Rectal smooth muscle tissue (tissue), 1 donor: ENCODE results near the gene GAL.

ENCODE experiments used
- H3K27ac ChIP-seq: one replicate; pipeline ENCODE4 v1.7.0; 2013; ENCODE audit warnings: low read depth, low read length, inconsistent platforms
- H3K27me3 ChIP-seq: one replicate; pipeline ENCODE4 v1.7.0; 2013; ENCODE audit warnings: low read length; ENCODE audit not compliant: control insufficient read depth, insufficient read depth
- H3K36me3 ChIP-seq: one replicate; pipeline ENCODE4 v1.7.0; 2013; ENCODE audit warnings: low read length; ENCODE audit not compliant: control insufficient read depth, insufficient read depth
- H3K4me1 ChIP-seq: one replicate; pipeline ENCODE4 v1.7.0; 2013; ENCODE audit warnings: low read length; ENCODE audit not compliant: control insufficient read depth, insufficient read depth
- H3K4me3 ChIP-seq: one replicate; pipeline ENCODE4 v1.7.0; 2013; ENCODE audit warnings: low read length
- H3K9ac ChIP-seq: one replicate; pipeline ENCODE4 v1.7.0; 2013; ENCODE audit warnings: low read length

GAL gene

DNA sequence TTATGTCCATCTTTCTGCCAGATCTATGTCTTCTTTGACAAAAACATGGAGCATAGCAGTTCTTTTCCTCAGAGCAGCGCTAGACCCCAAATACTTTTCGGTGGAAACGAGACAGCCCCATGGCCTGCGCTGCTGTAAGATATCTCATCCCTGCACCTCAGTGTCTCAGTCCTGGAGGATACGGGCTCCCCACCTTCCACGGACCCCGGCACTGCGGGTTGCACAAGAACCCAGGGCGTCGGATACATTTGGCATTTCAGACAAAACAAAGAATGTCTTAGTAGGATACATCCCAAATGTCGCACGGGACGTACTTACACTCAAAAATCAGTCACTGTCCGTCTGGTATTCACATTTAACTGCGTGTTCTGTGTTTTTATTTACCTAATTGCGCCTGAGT is 9.9 kb upstream of the GAL start:
- Histone ChIP-seq H3K27ac (no peak overlapping the region), H3K27me3 (no peaks in the 10 kb centered on the region), H3K9ac (no peak overlapping the region), H3K4me3 (no peak overlapping the region), H3K36me3 (no peaks in the 10 kb centered on the region), H3K4me1 (no peaks in the 10 kb centered on the region)

DNA sequence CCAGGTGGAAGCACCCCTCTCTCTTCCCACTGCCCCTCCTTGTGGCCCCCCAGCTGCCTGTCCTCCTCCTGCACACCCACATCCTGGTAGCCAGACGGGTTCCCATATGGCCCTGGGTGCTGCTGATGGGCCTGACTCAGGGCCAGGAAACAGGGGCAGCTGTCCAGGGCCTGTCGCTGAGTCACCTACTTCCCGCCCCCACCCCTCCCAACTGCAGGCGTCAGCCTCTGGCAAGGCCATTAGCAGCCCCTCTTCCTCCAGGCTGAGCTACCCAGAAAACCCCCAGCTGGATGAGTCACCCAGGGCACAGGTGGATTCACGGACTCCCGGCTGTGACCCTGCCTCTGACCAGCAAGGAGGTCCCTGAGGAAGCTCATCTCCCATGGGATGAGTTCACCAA is 6.9 kb upstream of the GAL start:
- Histone ChIP-seq H3K27me3 (no peaks in the 10 kb centered on the region), H3K4me3 (no peak overlapping the region), H3K4me1 (no peaks in the 10 kb centered on the region), H3K36me3 (no peaks in the 10 kb centered on the region), H3K9ac (no peak overlapping the region), H3K27ac (no peak overlapping the region)

DNA sequence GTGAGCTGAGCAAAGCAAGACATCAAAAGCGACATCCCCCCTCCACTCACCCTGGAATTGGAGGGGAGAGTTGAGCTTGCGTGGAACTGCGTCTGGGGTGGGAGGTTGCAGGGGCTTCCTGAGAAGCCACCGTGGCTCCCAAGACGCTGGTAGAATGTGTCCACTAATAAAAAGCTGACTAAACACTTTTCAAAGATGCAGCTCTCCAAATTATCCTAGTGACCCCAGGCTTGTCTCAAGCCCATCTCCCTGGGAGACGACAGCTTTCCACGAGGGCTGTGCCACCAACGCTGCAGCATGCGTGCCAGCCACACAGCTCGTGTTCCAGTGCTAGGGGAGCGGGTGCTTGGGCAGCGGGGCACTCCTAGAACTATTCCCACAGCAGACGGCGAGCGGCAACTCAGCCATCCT is 6.3 kb upstream of the GAL start:
- Histone ChIP-seq H3K36me3 (no peaks in the 10 kb centered on the region), H3K9ac (no peak overlapping the region), H3K4me1 (no peaks in the 10 kb centered on the region), H3K27ac (no peak overlapping the region), H3K4me3 (no peak overlapping the region), H3K27me3 (no peaks in the 10 kb centered on the region)

DNA sequence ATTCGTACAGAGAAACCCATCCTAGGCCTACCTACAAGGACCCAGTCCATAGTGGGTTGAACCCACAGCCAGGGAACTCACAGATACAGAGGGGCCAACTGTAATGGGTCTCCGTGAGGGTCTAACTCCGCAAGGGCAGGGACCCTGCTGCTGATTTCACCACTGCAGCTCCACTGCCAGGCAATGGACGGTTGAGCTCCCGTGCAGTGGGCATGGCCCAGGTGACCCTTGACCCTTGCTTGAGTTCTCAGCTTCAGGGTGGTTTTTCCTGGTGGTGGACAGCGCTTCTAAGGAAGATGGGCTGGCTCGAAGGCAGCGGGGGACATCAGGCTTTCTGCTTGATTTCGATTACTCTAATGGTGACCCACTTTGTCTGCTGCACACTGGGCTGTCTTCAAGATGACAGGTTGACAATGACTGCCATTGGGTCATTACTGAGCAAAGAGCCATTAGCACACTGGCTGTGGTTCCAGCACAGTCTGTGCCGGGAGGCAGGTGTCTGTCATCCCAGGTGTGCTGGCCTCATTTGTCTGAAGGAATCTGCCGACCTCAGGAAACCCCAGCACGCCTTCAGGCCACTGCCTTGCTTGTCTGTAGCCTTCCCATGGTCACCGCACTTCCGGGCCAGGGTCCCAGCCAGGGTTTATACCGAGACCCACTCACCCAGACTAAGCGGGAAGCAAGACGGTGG is 3.7 kb upstream of the GAL start:
- no peak overlapping the region for H3K27ac ChIP-seq
- no peaks in the 10 kb centered on the region for H3K4me1 ChIP-seq
- no peaks in the 10 kb centered on the region for H3K36me3 ChIP-seq
- no peak overlapping the region for H3K9ac ChIP-seq
- H3K4me3 ChIP-seq = no peak overlapping the region
- peaks cover 13% of the 10 kb centered on the region for H3K27me3 ChIP-seq

DNA sequence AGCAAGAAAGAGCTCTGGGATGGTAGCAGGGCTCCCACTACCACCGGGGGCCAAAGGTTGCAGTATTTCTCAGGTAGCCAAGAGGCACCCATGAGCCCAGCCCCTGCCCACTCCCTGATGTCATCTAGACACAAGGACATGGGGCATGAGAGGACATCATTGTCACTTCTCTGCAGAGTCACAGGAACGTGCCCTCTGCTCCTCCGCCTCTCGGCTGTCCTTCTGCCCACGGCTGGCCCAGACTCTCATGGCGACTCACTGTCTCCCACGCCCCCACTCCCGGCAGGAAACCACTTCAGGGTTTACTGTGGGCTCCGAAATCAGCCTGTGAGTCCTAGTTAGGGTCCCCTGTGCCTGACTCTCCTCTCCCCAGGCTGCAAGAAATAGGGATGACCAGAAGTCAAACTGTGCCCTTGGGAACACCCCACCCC is 1.8 kb upstream of the GAL start:
- H3K9ac ChIP-seq = no peak overlapping the region
- no peak overlapping the region for H3K27ac ChIP-seq
- H3K27me3 ChIP-seq = peaks cover 20% of the 10 kb centered on the region
- no peaks in the 10 kb centered on the region for H3K36me3 ChIP-seq
- H3K4me3 ChIP-seq = no peak overlapping the region
- no peaks in the 10 kb centered on the region for H3K4me1 ChIP-seq

DNA sequence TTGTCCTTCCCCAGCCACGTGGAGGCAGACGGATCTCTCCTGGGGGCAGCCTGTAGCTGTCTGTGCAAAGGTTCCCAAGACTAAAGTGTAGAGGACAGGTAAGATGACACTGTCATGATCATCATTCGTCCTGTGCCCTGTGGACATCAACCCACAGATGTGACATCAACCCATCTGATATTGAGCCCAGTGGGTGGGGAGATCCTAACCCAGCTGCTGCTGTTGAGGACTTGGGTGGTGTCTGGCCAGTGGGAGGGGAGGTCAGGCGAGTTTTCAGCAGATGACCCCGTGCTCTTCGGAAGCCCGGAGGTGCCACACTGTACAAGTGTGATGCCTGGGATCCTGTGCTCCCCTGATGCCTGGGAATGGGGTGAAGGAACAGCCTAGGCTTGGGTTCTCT is 1.2 kb upstream of the GAL start:
- Histone ChIP-seq H3K36me3 (no peaks in the 10 kb centered on the region), H3K27me3 (peaks cover 20% of the 10 kb centered on the region)

DNA sequence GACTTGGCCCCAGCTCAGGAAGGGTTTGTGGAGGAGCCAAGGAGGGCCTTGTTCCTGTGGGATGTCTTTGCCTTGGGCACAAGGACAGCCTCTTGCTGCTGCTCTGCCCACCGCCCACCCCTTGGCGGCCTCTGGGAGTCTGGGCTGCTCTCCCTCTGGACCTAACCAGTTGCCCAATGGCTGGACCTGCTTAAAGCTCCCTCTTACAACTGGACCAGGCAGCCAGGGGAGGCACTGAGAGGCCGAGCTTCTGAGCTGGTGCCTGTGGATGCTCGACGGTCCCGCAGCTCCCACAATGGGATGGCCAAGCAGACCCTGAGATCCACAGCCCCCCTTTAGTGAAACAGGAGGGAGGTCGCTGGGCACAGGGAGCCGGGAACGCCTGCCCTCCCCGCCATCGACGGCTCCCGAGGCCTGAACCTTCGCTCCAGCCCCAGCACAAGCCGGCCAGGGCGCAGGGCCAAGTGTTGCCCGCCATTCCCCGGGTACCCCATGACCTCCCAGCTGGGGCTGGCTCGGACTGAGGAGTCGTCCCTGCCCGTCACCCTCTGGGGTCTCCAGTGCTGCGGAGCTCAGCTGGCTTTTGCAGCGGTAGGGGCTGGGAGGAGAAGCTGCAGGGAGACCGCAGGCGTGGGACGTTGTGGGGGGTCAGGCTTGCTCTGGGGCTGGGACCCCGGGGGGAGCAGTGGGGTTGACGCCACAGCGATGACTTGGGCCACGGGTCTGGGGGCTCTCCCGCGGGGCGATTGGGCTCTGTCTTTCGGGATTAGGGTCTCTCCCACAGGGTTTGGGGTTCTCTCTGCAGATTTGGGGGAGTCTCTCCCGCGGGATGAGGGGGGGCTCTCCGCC is 584 bp upstream of the GAL start:
- H3K4me1 ChIP-seq = no peaks in the 10 kb centered on the region
- peaks cover 20% of the 10 kb centered on the region for H3K27me3 ChIP-seq
- H3K4me3 ChIP-seq = no peak overlapping the region
- no peak overlapping the region for H3K27ac ChIP-seq
- H3K9ac ChIP-seq = no peak overlapping the region
- no peaks in the 10 kb centered on the region for H3K36me3 ChIP-seq

More for the DNA sequence above, 1.2 kb upstream of the GAL start:
- Histone ChIP-seq H3K4me1 (no peaks in the 10 kb centered on the region), H3K4me3 (no peak overlapping the region), H3K27ac (no peak overlapping the region), H3K9ac (no peak overlapping the region)

DNA sequence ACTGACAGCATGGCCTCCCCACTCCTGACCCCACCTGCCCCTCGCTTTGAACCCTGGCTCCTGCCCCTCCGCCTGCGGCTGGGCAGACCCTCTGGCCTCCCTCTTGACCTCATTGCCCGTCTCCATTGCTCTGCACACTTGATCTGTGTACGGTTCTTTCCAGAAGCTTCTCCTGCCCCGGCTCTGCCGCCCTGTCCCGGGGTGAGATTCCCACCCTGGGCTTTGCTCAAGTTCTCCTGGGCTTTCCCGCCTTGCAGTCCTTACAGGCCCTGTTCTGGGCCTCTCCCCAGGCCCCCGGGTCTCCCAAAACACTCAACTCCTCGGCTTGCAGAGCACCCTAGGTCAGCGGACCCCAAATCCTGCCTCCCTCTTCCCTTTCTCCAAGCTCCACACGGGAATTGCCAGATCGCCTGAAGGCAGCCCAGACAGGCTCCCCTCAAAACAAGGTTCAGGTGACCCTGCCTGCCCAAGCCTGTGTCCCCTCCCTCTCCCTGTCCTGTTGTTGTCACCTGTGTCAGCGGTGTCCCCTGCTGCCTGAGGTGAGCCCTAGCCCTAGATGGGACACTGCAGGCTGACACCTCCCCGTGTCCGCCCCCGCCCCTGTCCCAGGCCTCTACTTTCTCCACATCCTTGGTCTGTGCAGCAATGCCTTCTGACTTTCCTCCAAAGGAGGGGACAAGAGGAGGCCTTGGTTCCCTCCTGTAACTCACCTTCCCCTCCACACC is 1.5 kb downstream of the GAL start:
- Histone ChIP-seq H3K27me3 (peaks cover 20% of the 10 kb centered on the region), H3K27ac (no peak overlapping the region), H3K9ac (no peak overlapping the region)

DNA sequence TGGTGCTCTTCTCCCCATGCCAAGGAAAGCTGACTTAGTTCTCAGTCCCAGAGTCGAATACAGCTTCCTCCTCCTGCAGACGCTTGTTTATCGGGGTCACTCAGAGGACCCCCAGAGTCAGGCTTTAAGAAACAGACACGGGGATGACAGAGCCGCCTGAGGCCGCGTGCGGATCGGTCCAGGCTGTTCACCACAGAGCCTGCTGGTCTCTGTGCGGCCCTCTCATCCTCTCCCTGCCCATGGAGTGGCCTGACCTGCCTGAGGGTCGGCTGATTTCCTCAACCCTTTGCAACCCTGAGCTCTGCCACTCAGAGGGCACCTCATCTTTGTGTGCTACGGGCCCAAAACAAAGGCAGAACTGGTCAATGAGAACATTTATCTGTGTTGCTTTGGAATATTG is 2.1 kb downstream of the GAL start:
- no peaks in the 10 kb centered on the region for H3K4me1 ChIP-seq
- peaks cover 20% of the 10 kb centered on the region for H3K27me3 ChIP-seq
- H3K4me3 ChIP-seq = no peak overlapping the region
- no peaks in the 10 kb centered on the region for H3K36me3 ChIP-seq
- H3K27ac ChIP-seq = no peak overlapping the region
- no peak overlapping the region for H3K9ac ChIP-seq

More for the DNA sequence above, 1.5 kb downstream of the GAL start:
- no peak overlapping the region for H3K4me3 ChIP-seq
- H3K4me1 ChIP-seq = no peaks in the 10 kb centered on the region
- no peaks in the 10 kb centered on the region for H3K36me3 ChIP-seq

DNA sequence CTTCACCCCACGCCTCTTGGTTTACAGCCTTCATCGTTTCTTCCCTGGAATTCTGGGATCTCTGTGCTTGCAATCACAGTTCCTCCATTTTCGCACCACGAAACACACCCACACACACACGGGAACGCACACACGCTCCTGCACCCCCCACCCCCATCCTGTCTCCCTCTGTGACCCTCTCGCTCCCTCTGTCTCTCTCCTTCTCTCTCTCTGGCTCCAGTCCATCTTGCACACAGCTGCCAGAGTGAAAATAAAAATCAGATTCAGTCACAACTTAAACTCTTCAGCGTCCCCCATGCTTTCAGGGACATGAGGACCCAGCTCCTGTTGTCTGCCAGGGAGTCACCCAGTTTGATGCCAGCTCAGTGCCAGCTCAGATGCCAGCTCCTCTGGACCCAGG is 3.0 kb downstream of the GAL start:
- no peaks in the 10 kb centered on the region for H3K4me1 ChIP-seq
- no peaks in the 10 kb centered on the region for H3K36me3 ChIP-seq
- H3K27ac ChIP-seq = no peak overlapping the region
- H3K27me3 ChIP-seq = peaks cover 20% of the 10 kb centered on the region
- H3K4me3 ChIP-seq = no peak overlapping the region
- no peak overlapping the region for H3K9ac ChIP-seq

DNA sequence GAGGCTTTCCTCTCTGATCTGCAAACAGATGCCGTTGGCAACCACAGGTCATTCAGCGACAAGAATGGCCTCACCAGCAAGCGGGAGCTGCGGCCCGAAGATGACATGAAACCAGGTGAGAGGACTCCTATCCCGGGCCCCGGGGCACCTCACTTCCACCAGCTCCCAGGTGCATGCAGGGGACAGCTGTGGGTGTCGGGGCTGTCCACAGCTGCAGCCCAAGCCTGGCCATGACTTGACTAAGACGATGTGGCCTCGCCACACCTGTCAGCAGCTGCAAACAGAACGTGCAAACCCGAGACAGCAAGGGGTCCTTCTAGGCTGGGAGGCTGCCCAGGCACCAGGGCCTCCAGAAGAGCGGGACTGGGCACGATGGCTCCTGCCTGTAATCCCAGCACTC is 3.6 kb downstream of the GAL start:
- H3K9ac ChIP-seq = no peak overlapping the region
- no peak overlapping the region for H3K4me3 ChIP-seq
- no peaks in the 10 kb centered on the region for H3K4me1 ChIP-seq
- H3K36me3 ChIP-seq = no peaks in the 10 kb centered on the region
- no peak overlapping the region for H3K27ac ChIP-seq
- H3K27me3 ChIP-seq = peaks cover 23% of the 10 kb centered on the region

DNA sequence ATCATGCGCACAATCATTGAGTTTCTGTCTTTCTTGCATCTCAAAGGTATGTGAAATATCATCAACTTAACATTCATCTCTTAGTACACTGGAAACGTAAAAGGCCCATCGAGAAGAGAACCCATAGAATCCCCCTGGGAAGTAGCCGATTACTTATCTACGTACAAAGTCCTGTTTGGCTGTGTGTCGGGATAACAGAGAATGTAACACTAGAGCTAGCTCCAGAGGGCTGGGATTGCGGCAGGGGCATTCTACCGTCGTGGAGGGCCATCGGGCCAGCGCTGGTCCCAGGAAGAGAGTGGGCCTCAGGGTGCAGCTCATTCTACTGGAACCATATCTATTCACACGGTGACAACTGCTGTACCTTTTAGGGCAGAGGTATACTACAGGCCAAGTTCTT is 4.5 kb downstream of the GAL start:
- no peak overlapping the region for H3K9ac ChIP-seq
- no peak overlapping the region for H3K4me3 ChIP-seq
- no peak overlapping the region for H3K27ac ChIP-seq
- H3K4me1 ChIP-seq = no peaks in the 10 kb centered on the region
- H3K36me3 ChIP-seq = no peaks in the 10 kb centered on the region
- peaks cover 17% of the 10 kb centered on the region for H3K27me3 ChIP-seq
